ENCODE data around the gene PAM.

DNA sequence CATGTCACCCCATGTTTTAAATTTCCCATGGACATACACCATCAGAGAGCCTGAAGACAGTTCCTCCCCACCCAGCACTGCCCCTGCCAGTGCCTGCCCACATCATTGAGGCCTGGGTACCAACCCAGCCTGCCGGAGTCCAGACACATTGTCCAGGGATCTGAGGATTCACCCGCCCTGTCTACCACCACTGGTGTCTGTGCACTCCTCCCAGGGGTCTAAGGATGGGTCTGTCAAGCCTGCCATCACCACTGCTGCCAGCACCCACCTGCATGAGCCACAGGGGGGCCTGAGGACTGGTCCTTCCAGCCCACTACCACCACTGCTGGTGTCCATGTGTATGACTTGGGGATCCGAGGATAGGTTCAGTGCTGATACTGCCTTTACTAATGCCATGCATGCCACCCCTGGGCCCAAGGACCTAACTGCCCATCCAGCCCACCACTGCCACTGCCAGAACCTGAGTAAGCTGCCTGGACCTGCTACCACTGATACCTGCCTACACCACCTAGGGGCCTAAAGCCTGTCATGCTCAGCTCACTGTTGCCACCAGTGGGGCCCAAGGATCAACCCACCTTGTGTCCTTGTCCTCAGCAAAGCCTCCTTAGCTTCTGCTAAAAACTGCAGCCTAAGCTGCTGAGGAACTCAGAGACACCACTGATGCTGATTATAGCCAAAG is 227.0 kb downstream of the PAM start:
- no peak for TF ChIP-seq CTCF (IDR thresholded peaks at IDR 0.05)
- no peak for TF ChIP-seq POLR2A (IDR thresholded peaks at IDR 0.05)
